ENCODE results near the gene UTP18. TPM values are rescaled to one million over a fixed set of nuclear protein-coding genes. Genes with fewer than 3 reads are reported as not detected.

UTP18 gene
- total and polyA plus RNA-seq, 9 of the 15 experiments (the other 6 are each of a cell fraction or from before 2014, with no cell fraction given), result 31.1 to 99.2 (median 66.7) TPM

DNA sequence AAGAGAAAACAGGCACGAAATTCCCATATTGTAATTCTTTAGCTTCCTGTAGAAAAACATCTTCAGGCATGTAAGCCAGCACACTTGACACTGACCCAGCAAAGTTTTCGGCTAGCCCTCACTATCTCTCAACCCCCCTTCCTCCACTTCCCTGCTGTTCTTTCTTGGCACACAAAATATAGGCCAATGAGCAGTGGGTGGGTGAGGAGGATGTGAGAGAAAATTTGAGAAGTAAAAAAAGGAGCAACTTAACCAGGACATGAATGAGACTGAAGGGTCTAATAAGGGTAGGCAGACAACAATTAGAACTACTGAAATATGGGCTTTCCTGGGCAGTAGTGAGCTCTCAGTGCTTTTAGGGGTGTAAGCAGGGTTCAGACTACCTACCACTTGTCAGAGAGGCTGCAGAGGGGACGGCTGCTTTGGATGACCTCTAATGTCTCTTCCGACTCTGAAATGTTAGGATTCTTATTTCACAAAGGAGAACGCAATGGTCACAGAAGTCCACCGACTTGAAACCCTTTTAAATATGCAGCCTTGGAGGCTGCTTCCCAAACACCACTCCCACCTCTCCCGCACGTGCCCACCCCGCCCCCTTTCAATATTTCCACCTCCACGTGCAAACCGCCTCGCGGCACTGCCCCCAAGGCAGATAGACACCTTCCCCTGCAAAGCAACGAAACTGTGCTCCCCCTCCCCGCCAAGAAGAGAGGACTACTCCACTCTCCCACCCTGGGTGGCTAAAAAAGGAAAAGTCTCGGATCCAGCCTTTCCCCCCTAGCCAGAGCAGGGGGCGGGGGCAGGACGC is 1.4 kb upstream of the UTP18 start:
- H3K9me1 ChIP-seq (ENCODE audit: control insufficient read depth, insufficient read depth, low read length), result no peaks in the 10 kb centered on the region
- no peak overlapping the region for H2AFZ ChIP-seq (ENCODE audit: low read depth, low read length)
- H3K27ac ChIP-seq (ENCODE audit: extremely low read depth, low read depth, low read length), result peak overlapping the region; percentile 98
- FAIRE-seq (peak; percentile 44), DNase-seq (ENCODE audit: extremely low read depth in 1 of 4, low spot score in 3 of 4) (peak; percentile 40 to 72 (median 46)), ATAC-seq (peak; percentile 28)
- CTCF ChIA-PET (ENCODE audit: low intra/inter-chr PET ratio), result no interaction called here
- H3K4me1 ChIP-seq (replicated peaks in 1 of 2; ENCODE audit: control insufficient read depth in 2 of 2, insufficient read depth in 2 of 2, low read length in 2 of 2), result peaks cover 16 to 24% of the 10 kb centered on the region in 2 experiments; a peak in 4 of 5 replicates
- WGBS (ENCODE audit: insufficient coverage, low coverage, missing lambda C conversion rate), result 3% methylated on average over 17 of the region's 18 CpGs
- H3K9ac ChIP-seq (ENCODE audit: insufficient read depth in 1 of 2, low read depth in 2 of 2, low read length in 2 of 2), result peak overlapping the region; percentile 96 to 98
- H3K36me3 ChIP-seq (ENCODE audit: control insufficient read depth, insufficient read depth, low read length), result peaks cover 66% of the 10 kb centered on the region
- peak overlapping the region; percentile 86 for H3K4me3 ChIP-seq
- no peaks in the 10 kb centered on the region for H3K9me3 ChIP-seq (replicated peaks; ENCODE audit: control insufficient read depth, insufficient read depth, low read depth, low read length)
- intact Hi-C loops (cut with micrococcal nuclease), result no loop called here
- peaks cover 99% of the 10 kb centered on the region for H3K79me2 ChIP-seq (ENCODE audit: control insufficient read depth, insufficient read depth, low read length)
- in situ Hi-C loops (cut with MboI), result no loop called here
- H4K20me1 ChIP-seq (replicated peaks; ENCODE audit: control insufficient read depth, insufficient read depth, low read length), result peaks cover 11% of the 10 kb centered on the region
- peak overlapping the region; percentile 98 for H3K4me2 ChIP-seq (ENCODE audit: insufficient read depth, low read length)
- POLR2A ChIA-PET, result interaction anchor here (0.6 to 0.7 kb wide), 2 partner anchors 62 to 180 kb away, joined by 3 to 5 read pairs; no protein-coding TSS in a partner anchor
- BruUV-seq (replicated peaks), result no TSS peak
- H3K27me3 ChIP-seq (ENCODE audit: control insufficient read depth in 2 of 2, insufficient read depth in 2 of 2, low read length in 2 of 2), result no peaks in the 10 kb centered on the region
- TF ChIP-seq TSC22D4 (tag; IDR thresholded peaks at IDR 0.05) (no peak), HMG20A (CRISPR knock-in tag; conservative IDR thresholded peaks at IDR 0.05) (no peak), ZNF253 (CRISPR knock-in tag; conservative IDR thresholded peaks at IDR 0.05) (no peak), SMAD1 (IDR thresholded peaks at IDR 0.05; ENCODE audit: low read depth, low read length, partially characterized antibody) (no peak), FOXK2 (conservative IDR thresholded peaks at IDR 0.05 in 1 of 2, IDR thresholded peaks at IDR 0.05 in 1 of 2; ENCODE audit: low read depth in 2 of 2) (peak; percentile 72 to 83), KDM1A (IDR thresholded peaks at IDR 0.05) (0 out of 4 replicates have a peak, but pooled peaks of 1 of the 2 experiments have one; percentile 34)
- TF ChIP-seq, protein P1, sequence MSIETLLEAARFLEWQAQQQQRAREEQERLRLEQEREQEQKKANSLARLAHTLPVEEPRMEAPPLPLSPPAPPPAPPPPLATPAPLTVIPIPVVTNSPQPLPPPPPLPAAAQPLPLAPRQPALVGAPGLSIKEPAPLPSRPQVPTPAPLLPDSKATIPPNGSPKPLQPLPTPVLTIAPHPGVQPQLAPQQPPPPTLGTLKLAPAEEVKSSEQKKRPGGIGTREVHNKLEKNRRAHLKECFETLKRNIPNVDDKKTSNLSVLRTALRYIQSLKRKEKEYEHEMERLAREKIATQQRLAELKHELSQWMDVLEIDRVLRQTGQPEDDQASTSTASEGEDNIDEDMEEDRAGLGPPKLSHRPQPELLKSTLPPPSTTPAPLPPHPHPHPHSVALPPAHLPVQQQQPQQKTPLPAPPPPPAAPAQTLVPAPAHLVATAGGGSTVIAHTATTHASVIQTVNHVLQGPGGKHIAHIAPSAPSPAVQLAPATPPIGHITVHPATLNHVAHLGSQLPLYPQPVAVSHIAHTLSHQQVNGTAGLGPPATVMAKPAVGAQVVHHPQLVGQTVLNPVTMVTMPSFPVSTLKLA (conservative IDR thresholded peaks at IDR 0.05), result peak; percentile 100
- TF ChIP-seq, protein P2, sequence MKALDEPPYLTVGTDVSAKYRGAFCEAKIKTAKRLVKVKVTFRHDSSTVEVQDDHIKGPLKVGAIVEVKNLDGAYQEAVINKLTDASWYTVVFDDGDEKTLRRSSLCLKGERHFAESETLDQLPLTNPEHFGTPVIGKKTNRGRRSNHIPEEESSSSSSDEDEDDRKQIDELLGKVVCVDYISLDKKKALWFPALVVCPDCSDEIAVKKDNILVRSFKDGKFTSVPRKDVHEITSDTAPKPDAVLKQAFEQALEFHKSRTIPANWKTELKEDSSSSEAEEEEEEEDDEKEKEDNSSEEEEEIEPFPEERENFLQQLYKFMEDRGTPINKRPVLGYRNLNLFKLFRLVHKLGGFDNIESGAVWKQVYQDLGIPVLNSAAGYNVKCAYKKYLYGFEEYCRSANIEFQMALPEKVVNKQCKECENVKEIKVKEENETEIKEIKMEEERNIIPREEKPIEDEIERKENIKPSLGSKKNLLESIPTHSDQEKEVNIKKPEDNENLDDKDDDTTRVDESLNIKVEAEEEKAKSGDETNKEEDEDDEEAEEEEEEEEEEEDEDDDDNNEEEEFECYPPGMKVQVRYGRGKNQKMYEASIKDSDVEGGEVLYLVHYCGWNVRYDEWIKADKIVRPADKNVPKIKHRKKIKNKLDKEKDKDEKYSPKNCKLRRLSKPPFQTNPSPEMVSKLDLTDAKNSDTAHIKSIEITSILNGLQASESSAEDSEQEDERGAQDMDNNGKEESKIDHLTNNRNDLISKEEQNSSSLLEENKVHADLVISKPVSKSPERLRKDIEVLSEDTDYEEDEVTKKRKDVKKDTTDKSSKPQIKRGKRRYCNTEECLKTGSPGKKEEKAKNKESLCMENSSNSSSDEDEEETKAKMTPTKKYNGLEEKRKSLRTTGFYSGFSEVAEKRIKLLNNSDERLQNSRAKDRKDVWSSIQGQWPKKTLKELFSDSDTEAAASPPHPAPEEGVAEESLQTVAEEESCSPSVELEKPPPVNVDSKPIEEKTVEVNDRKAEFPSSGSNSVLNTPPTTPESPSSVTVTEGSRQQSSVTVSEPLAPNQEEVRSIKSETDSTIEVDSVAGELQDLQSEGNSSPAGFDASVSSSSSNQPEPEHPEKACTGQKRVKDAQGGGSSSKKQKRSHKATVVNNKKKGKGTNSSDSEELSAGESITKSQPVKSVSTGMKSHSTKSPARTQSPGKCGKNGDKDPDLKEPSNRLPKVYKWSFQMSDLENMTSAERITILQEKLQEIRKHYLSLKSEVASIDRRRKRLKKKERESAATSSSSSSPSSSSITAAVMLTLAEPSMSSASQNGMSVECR (CRISPR knock-in tag; IDR thresholded peaks at IDR 0.05), result peak; percentile 83
- TF ChIP-seq, protein P3, sequence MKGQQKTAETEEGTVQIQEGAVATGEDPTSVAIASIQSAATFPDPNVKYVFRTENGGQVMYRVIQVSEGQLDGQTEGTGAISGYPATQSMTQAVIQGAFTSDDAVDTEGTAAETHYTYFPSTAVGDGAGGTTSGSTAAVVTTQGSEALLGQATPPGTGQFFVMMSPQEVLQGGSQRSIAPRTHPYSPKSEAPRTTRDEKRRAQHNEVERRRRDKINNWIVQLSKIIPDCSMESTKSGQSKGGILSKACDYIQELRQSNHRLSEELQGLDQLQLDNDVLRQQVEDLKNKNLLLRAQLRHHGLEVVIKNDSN (CRISPR knock-in tag; IDR thresholded peaks at IDR 0.05), result peak; percentile 57; the same call in 1 of the 2 replicates
- TF ChIP-seq, protein P4, sequence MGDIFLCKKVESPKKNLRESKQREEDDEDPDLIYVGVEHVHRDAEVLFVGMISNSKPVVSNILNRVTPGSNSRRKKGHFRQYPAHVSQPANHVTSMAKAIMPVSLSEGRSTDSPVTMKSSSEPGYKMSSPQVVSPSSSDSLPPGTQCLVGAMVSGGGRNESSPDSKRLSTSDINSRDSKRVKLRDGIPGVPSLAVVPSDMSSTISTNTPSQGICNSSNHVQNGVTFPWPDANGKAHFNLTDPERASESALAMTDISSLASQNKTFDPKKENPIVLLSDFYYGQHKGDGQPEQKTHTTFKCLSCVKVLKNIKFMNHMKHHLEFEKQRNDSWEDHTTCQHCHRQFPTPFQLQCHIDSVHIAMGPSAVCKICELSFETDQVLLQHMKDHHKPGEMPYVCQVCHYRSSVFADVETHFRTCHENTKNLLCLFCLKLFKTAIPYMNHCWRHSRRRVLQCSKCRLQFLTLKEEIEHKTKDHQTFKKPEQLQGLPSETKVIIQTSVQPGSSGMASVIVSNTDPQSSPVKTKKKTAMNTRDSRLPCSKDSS (IDR thresholded peaks at IDR 0.05; ENCODE audit: low read depth, partially characterized antibody), result no peak
- TF ChIP-seq, protein P5, sequence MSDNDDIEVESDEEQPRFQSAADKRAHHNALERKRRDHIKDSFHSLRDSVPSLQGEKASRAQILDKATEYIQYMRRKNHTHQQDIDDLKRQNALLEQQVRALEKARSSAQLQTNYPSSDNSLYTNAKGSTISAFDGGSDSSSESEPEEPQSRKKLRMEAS (CRISPR knock-in tag; IDR thresholded peaks at IDR 0.05), result peak; percentile 87
